Measurements from ENCODE around the gene CCDC121.

The CCDC121 gene

GRCh38 chr2:27581417-27582128 lies 47.2 kb downstream of the CCDC121 start:
- no peak for DNase-seq

Data from SHP77 (cell line).